GM12878 (cell line): Measurements from ENCODE around the gene MAN1B1. TPM values are rescaled to one million over a fixed set of nuclear protein-coding genes. Genes with fewer than 3 reads are reported as not detected.

ENCODE experiments used
- ATAC-seq: fragments of 200-7000 bp; cut with Tn5 transposase; 3 replicates; pipeline ENCODE4 v1.9.1; 2020; ENCODE audit warnings: mild to moderate bottlenecking, moderate library complexity
- BruUV-seq: library from RNA; stranded (reverse); fragments of 400-500 nt; replicated peaks from 2 replicates; lab custom pipeline; 2021; lab: Mats Ljungman, UMichigan
- CTCF ChIA-PET: fragments of 300-600 bp; sonication (Branson Sonifier 250); formaldehyde crosslinking; extraction: SDS; loops from one replicate; lab custom pipeline; 2021; ENCODE audit warnings: inconsistent platforms; lab: Yijun Ruan, JAX
- POLR2A ChIA-PET: fragments of 350-600 bp; formaldehyde crosslinking; extraction: SDS; loops from one replicate; lab custom pipeline; 2021; ENCODE audit warnings: inconsistent platforms; lab: Charles Lee
- RAD21 ChIA-PET: fragments of 300-600 bp; sonication (Branson Sonifier 250); formaldehyde crosslinking; loops from one replicate; lab custom pipeline; 2023; ENCODE audit warnings: antibody characterized with exemption; ENCODE audit not compliant: unreplicated experiment; lab: Charles Lee
- SMC1A ChIA-PET: fragments of 300-600 bp; sonication (Branson Sonifier 250); formaldehyde crosslinking; loops from one replicate; lab custom pipeline; 2023; ENCODE audit not compliant: unreplicated experiment, uncharacterized antibody; lab: Charles Lee
- DNase-seq: peaks from one replicate; pipeline ENCODE4 v3.0.0-alpha.2; 2011; ENCODE audit warnings: low read depth, low spot score
- FAIRE-seq: peaks from 3 replicates; lab custom pipeline; 2011; peaks lifted over from hg19 to GRCh38; lab: Jason Lieb, UNC
- H2AFZ ChIP-seq: 2 replicates; pipeline ENCODE4 v1.6.0; 2011; ENCODE audit warnings: low read depth, low read length, control low read depth; ENCODE audit not compliant: control insufficient read depth
- H3K27ac ChIP-seq: 2 replicates; pipeline ENCODE4 v1.5.1; 2011; ENCODE audit warnings: control low read depth; ENCODE audit not compliant: control insufficient read depth, insufficient read depth
- H3K27me3 ChIP-seq, 2 experiments: replicated peaks in 1 of 2; 2 replicates each; pipeline versions ENCODE4 v1.6.0 to v1.6.1; 2011; ENCODE audit warnings: low read length in 1 of 2; ENCODE audit not compliant: control insufficient read depth in 2 of 2, insufficient read depth in 2 of 2
- H3K36me3 ChIP-seq, 2 experiments: 2 replicates each; pipeline ENCODE4 v1.5.1; 2011; ENCODE audit warnings: low read length in 1 of 2; ENCODE audit not compliant: control insufficient read depth in 2 of 2, insufficient read depth in 2 of 2
- H3K4me1 ChIP-seq: 2 replicates; pipeline ENCODE4 v1.6.1; 2011; ENCODE audit warnings: mild to moderate bottlenecking, low read length, moderate library complexity, mixed read lengths; ENCODE audit not compliant: control insufficient read depth, insufficient read depth
- H3K4me2 ChIP-seq: 2 replicates; pipeline ENCODE4 v1.6.0; 2011; ENCODE audit warnings: control low read depth; ENCODE audit not compliant: control insufficient read depth, insufficient read depth
- H3K4me3 ChIP-seq: fragments of 200-600 bp; sonication (generic); 2 replicates; pipeline ENCODE4 v1.5.1; 2016
- H3K79me2 ChIP-seq: 2 replicates; pipeline ENCODE4 v1.6.0; 2011; ENCODE audit warnings: low read length; ENCODE audit not compliant: control insufficient read depth, insufficient read depth
- H3K9ac ChIP-seq: 2 replicates; pipeline ENCODE4 v1.8.0; 2011; ENCODE audit warnings: low read length, control low read depth, mixed read lengths; ENCODE audit not compliant: control insufficient read depth, insufficient read depth
- H3K9me3 ChIP-seq: replicated peaks from 3 replicates; pipeline ENCODE4 v1.5.1; 2011; ENCODE audit warnings: mild to moderate bottlenecking, low read length; ENCODE audit not compliant: control insufficient read depth, insufficient read depth
- H4K20me1 ChIP-seq: 2 replicates; pipeline ENCODE4 v1.6.0; 2011; ENCODE audit not compliant: control insufficient read depth, insufficient read depth
- BACH1 ChIP-seq: fragments of 450-650 bp; IDR thresholded peaks from 2 replicates; pipeline ENCODE4 v1.6.1; 2017; ENCODE audit warnings: mild to moderate bottlenecking, borderline replicate concordance
- BRCA1 ChIP-seq: IDR thresholded peaks from 2 replicates; pipeline ENCODE4 v1.6.1; 2011; ENCODE audit warnings: low read depth, low read length, improper control_type of control experiment
- CEBPB ChIP-seq, 2 experiments: fragments of 150-350 bp in 1 of 2; IDR thresholded peaks; 2 replicates each; pipeline ENCODE4 v1.6.1; 2012 to 2014; ENCODE audit warnings: low read depth in 2 of 2, low read length in 2 of 2, borderline replicate concordance in 1 of 2, inconsistent platforms in 1 of 2
- CUX1 ChIP-seq: IDR thresholded peaks from 2 replicates; pipeline ENCODE4 v1.6.1; 2012; ENCODE audit warnings: improper control_type of control experiment, low read depth, low read length; ENCODE audit not compliant: insufficient replicate concordance
- EGR1 ChIP-seq, 2 experiments: IDR thresholded peaks; 1 replicate in 1 of 2; 2 replicates in 1 of 2; pipeline ENCODE4 v1.6.1; 2011 to 2012; ENCODE audit warnings: low read depth in 2 of 2, low read length in 2 of 2, borderline replicate concordance in 1 of 2, mild to moderate bottlenecking in 1 of 2, moderate library complexity in 1 of 2
- SUZ12 ChIP-seq: fragments of 200-600 bp; sonication (generic); IDR thresholded peaks from one replicate; pipeline ENCODE4 v1.6.1; 2018; ENCODE audit warnings: antibody characterized with exemption, mild to moderate bottlenecking; ENCODE audit not compliant: unreplicated experiment
- TAF1 ChIP-seq: IDR thresholded peaks from 2 replicates; pipeline ENCODE4 v1.6.1; 2011; ENCODE audit warnings: mild to moderate bottlenecking, low read depth, low read length, borderline replicate concordance
- YBX1 ChIP-seq: fragments of 450-650 bp; IDR thresholded peaks from 2 replicates; pipeline ENCODE4 v1.6.1; 2016; ENCODE audit warnings: antibody characterized with exemption
- WGBS: methylation state at CpG from one replicate; pipeline ENCODE4 v1.1.6; 2016; ENCODE audit warnings: low lambda C conversion rate; ENCODE audit not compliant: insufficient replicate concordance, insufficient coverage; ENCODE audit errors: missing lambda C conversion rate; 5-methylcytosine and 5-hydroxymethylcytosine counted together
- in situ Hi-C: fragments of 300-500 bp; cut with MboI; formaldehyde crosslinking; loops from 9 replicates; pipeline ENCODE4 v1.14.3; 2018; ENCODE audit warnings: mixed read lengths
- intact Hi-C: fragments of 100-400 bp; cut with micrococcal nuclease; formaldehyde crosslinking; loops from one replicate; pipeline ENCODE4 v1.14.2; 2022; ENCODE audit not compliant: unreplicated experiment
- polyA plus RNA-seq, 11 experiments: library from polyadenylated mRNA; depleted of rRNA in 4 of 11; unstranded in 6 of 11; stranded (reverse) in 5 of 11; fragments of >200 nt; fragmentation: Nextera tagmentation in 4 of 11; fragmentation: Illumina TruSeq in 1 of 11; extraction: Ambion mirVana in 4 of 11; extraction: Trizol in 1 of 11; gene quantifications; 1 replicate in 1 of 11; 2 replicates in 10 of 11; pipeline versions ENCODE4 v1.2.1 to v1.2.3, GENCODE V29; 2011 to 2016; ENCODE audit warnings: inconsistent platforms in 2 of 11, missing spikeins in 2 of 11, low read depth in 1 of 11
- total RNA-seq, 4 experiments: library from RNA; depleted of rRNA in 3 of 4; stranded (reverse); fragments of >200 nt in 3 of 4; fragmentation: Illumina TruSeq in 1 of 4; extraction: Trizol in 1 of 4; gene quantifications; 2 replicates each; pipeline versions ENCODE4 v1.2.1 to v1.2.3, GENCODE V29; 2013 to 2021

MAN1B1 gene
- total and polyA plus RNA-seq, 10 of the 15 experiments (the other 5 are each of a cell fraction or from before 2014, with no cell fraction given): 0.71 to 34.1 (median 22.7) TPM

- no peak overlapping the region for H2AFZ ChIP-seq
- no peaks in the 10 kb centered on the region for H3K9me3 ChIP-seq
- 87% methylated on average over 21 of the region's 24 CpGs for WGBS
- no peaks in the 10 kb centered on the region for H3K27me3 ChIP-seq
- SMC1A ChIA-PET: no interaction called here
- ATAC-seq (no peak), DNase-seq (no peak), FAIRE-seq (no peak)
- RAD21 ChIA-PET: no interaction called here
- H3K4me2 ChIP-seq: no peak overlapping the region
- POLR2A ChIA-PET: interaction anchor here (4.6 kb wide), 1 partner anchor 10 kb away, joined by 18 read pairs; the partner anchor contains the start of gene SAPCD2
- intact Hi-C loops (no loop called here), in situ Hi-C loops (no loop called here)
- H3K27ac ChIP-seq: no peak overlapping the region
- peaks cover 8% of the 10 kb centered on the region for H3K79me2 ChIP-seq
- peaks cover 0 to 5% of the 10 kb centered on the region in 2 experiments; a peak in 3 of 4 replicates for H3K36me3 ChIP-seq
- H3K9ac ChIP-seq: no peak overlapping the region
- H4K20me1 ChIP-seq: no peaks in the 10 kb centered on the region; the same call in 1 of the 2 replicates
- H3K4me1 ChIP-seq: peaks cover 34% of the 10 kb centered on the region
- H3K4me3 ChIP-seq: no peak overlapping the region
- TF ChIP-seq BACH1 (peak; percentile 9; the same call in 1 of the 2 replicates), SUZ12 (no peak)
- BruUV-seq: no TSS peak
- CTCF ChIA-PET: interaction anchor here (0.6 kb wide), 1 partner anchor 10 kb away, joined by 3 read pairs; no protein-coding TSS in a partner anchor
Measured at GRCh38 chr9:137080260-137081122, 6.3 kb upstream of the MAN1B1 start.

- no peak for ATAC-seq
- H2AFZ ChIP-seq: no peak overlapping the region
- TF ChIP-seq CUX1: no peak
- no peak for TF ChIP-seq CEBPB (IDR thresholded peaks at IDR 0.05; ENCODE audit: borderline replicate concordance in 1 of 2, low read depth in 2 of 2, low read length in 2 of 2)
- no peak for TF ChIP-seq EGR1 (IDR thresholded peaks at IDR 0.05; ENCODE audit: borderline replicate concordance in 1 of 2, low read depth in 2 of 2, low read length in 2 of 2)
- no peak for TF ChIP-seq YBX1
- no peak for TF ChIP-seq TAF1
- no peak for TF ChIP-seq BRCA1
- in situ Hi-C loops: no loop called here
- no TSS peak for BruUV-seq
- DNase-seq: no peak
- H4K20me1 ChIP-seq: no peaks in the 10 kb centered on the region; the same call in 1 of the 2 replicates
- no peaks in the 10 kb centered on the region for H3K27me3 ChIP-seq
- ChIA-PET POLR2A (interaction anchor here (0.5 to 4.6 kb wide), 6 partner anchors 9 to 68 kb away, joined by 3 to 19 read pairs (median 8); partner anchors contain the start of gene SAPCD2), CTCF (interaction anchor here (2.2 to 5.0 kb wide), 2 partner anchors 13 kb away, joined by 12 to 80 read pairs; partner anchors contain the start of gene SAPCD2), RAD21 (interaction anchor here (1.2 to 2.1 kb wide), 2 partner anchors 10 to 15 kb away, joined by 3 to 8 read pairs; no protein-coding TSS in a partner anchor), SMC1A (interaction anchor here (0.8 to 1.9 kb wide), 3 partner anchors 12 to 14 kb away, joined by 4 to 8 read pairs (median 8); partner anchors contain the start of gene SAPCD2)
- H3K4me3 ChIP-seq: no peak overlapping the region
- H3K9me3 ChIP-seq: no peaks in the 10 kb centered on the region
- peaks cover 29% of the 10 kb centered on the region for H3K4me1 ChIP-seq
- H3K36me3 ChIP-seq: peaks cover 0 to 5% of the 10 kb centered on the region in 2 experiments; a peak in 3 of 4 replicates
- 90% methylated on average over 12 of the region's 16 CpGs for WGBS
- intact Hi-C loops: no loop called here
- FAIRE-seq: no peak
- no peak overlapping the region for H3K9ac ChIP-seq
- peaks cover 13% of the 10 kb centered on the region for H3K79me2 ChIP-seq
- no peak overlapping the region for H3K27ac ChIP-seq
- H3K4me2 ChIP-seq: no peak overlapping the region
Measured at GRCh38 chr9:137082222-137082924, 4.4 kb upstream of the MAN1B1 start.
